Activated effector memory CD4-positive, alpha-beta T cell treated with anti-CD3 and anti-CD28 coated beads, Interleukin-2, amount 50 U/mL, for 16 hours (primary cell): ENCODE data around the gene PKIB.

Experiments used
- DNase-seq: peaks from one replicate; pipeline ENCODE4 v3.0.0-alpha.2; 2020

Gene PKIB

DNA sequence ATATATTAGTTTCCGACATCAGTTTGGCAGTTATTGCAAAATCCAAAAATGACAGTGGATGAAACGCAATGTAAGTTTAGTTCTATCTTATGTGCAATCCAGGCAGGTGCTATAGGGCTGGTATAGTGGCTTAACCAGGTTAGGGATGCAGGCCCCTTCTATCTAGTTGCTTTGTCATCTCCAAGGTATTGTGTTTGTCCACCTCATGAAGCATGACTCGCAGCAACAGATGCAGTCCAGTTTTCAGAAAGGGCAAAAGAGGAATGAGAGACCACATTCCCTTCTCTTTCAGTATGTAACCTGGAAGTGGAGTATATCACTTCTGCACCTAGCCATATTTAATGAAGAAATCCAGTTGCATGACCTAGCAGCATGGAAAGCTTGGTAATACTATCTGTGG is 59.7 kb downstream of the PKIB start:
- no peak for DNase-seq

DNA sequence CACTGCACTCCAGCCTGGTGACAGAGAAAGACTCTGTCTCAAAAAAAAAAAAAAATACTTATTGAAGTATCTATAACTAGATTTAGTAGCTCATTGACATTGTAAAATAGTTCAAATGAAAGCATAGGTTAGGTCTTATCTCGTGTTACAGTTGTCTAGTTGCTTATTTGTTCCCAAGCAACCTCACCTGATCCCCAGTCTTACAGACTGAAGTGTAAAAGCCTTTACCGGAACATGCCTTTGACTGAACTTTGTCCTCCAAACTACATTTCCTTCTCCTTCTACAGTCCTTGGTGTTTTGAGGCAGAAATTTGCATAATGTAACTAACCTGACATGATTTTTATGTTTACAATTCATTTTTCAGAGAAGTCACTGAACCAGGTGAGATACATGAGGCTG is 61.0 kb downstream of the PKIB start:
- DNase-seq: no peak

DNA sequence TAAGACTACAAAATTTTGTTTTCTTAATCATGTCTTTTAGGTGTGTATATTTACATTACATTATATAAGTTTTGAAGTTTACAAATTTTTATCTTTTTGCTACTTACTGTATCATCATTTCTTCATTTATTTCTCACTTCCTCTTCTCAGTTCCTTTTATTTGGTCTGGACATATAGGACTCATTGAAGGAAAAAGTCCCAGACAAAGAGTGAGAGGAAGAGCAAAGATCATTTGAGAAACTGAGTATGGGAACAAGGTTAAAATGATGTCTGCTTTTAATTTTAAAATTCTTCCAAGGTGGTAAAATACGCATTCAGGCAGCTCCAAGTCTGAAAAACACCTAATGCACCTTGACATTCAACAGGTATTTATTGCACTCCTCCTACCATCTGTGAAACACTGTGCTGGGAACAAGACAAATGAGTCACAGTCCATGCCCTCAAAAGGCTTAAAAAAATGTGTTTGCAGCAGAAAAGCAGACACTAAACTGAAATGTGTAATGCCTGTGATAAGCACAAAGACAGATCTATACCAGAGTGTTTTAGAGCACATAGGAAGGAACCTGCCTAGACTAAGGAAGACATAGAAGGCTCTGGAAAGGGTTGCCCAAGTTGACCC is 63.2 kb downstream of the PKIB start:
- DNase-seq: no peak

DNA sequence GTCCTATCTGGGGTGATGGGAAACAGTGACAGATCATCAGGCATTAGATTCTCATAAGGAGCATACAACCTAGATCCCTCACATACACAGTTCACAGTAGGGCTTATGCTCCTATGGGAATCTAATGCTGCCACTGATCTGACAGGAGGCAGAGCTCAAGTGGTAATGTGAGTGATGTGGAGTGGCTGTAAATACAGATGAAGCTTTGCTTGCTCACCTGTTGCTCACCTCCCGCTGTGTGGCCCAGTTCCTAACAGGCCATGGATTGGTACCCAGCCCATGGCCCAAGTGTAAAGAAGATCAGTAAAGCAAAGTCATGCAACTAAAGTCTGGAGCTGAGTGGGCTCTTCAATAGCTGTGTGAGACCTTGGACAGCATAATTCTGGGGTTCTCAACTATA is 65.9 kb downstream of the PKIB start:
- DNase-seq: no peak

DNA sequence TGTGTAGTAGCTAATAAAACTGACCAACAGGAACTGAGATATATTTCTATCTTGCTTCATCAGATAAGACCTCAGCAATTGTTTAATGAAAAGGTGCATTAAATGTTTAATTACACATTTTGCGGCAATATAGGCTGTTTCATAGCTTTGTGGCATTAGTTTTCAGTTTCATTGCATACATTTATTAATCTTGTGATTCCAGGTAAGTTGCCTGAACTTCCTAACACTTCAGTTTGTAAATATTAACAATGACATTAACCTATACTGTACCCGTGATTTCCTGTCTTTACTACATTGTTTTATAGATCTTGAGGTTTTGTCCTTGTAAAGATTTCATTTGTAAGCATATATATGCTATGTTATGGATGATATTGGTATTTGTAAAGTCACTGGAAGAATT is 66.5 kb downstream of the PKIB start:
- DNase-seq: no peak

DNA sequence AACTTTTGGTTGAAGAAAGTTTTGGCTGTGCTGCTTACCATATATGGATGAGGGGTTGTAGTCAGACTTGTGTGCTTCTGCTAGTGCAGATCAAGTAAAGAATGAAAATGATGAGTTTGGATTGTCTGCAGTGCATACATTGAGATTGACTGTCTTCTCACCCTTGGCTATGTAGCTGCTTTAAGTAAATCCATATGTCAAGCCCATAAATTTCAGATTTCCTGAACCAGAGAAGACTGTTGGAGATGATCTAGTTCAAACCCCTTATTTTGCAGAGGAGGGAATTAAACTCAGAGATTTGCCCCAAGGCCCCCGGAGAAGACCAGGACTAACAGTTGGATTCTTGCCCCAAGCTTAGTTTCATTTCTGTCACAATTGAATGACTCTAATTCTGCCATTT is 67.2 kb downstream of the PKIB start:
- no peak for DNase-seq

DNA sequence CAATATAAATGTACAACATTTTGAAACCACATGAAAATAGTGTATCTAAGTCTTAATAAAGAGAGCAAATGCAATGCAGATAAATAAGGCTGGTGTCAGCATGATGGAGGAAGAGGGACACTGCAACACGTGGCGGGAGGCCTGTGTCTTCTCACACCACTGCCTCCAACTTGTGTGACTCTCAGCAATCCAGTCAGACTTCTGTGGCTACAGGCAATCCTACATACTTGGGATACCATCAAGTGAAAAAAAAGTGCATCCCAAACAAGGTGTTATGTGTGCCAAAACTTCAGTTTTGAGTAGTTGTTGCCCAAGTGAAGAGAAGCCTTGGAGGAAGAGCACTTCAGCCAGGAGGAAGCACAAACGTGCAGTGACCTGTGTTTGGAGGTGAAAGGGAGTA is 68.6 kb downstream of the PKIB start:
- DNase-seq: no peak

DNA sequence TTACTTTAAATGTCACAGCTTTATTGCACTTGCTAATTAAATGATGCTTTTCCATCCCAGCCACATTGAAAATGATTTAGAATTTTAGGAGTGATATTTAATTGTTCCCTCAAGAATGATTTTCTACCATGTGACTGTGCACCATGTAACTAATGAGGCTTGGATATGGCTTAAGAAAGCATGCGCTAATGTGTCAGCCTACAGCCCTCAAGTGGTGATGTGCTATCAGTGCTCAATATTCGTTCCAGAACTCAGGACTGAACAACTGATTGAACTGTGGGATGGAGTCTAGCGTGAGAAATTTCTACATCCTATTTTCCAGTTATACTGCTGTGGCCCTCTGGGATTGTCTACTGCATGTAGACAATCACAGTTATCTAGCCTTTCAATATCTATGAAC is 71.5 kb downstream of the PKIB start:
- no peak for DNase-seq

DNA sequence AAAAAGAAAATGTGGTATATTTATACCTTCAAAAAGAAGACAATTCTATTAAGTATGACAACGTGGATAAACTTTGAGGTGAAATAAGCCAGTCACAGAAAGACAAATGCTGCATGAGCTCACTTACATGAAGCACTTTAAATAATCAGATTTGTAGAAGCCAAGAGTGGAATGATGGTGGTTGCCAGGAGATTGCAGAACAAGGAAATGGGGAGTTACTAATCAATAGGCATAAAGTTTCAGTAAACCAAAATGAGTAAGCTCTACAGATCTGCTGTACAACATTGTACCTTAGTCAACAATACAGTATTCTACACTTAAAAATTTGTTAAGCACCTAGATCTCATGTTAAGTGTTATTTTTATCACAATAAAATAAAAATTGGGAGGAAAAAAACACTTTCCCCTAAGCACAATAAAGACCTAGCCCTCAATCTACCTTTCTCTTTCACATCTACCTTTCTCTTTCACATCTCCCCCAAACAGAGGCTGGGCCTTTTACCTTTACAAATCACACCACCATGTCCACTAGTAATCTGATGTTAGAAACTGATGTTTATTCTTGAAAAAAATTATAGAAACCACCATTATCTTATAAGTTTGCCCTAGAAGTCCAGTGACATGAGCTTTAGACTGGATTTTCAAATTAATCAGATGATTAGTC is 73.9 kb downstream of the PKIB start:
- no peak for DNase-seq

DNA sequence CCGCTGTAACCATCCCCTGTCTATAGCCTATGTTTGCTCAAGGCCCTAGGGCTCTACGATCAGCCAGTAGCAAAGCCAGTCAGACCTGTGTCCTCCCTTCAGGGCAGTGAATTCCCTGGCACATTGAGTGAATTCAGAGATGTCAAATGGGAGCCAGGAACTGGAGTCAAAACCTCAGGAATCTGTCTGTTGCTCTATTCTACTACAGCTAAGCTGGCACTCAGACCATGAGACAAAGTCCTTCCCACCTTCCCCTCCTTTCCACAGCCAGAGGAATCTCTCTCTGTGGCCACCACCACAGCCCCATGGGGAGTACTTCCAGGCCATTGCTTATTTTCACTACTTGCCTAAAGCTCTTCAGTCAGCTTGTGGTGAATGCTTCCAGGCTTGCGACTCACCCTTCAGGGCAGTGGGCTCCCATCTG is 82.0 kb downstream of the PKIB start:
- no peak for DNase-seq

DNA sequence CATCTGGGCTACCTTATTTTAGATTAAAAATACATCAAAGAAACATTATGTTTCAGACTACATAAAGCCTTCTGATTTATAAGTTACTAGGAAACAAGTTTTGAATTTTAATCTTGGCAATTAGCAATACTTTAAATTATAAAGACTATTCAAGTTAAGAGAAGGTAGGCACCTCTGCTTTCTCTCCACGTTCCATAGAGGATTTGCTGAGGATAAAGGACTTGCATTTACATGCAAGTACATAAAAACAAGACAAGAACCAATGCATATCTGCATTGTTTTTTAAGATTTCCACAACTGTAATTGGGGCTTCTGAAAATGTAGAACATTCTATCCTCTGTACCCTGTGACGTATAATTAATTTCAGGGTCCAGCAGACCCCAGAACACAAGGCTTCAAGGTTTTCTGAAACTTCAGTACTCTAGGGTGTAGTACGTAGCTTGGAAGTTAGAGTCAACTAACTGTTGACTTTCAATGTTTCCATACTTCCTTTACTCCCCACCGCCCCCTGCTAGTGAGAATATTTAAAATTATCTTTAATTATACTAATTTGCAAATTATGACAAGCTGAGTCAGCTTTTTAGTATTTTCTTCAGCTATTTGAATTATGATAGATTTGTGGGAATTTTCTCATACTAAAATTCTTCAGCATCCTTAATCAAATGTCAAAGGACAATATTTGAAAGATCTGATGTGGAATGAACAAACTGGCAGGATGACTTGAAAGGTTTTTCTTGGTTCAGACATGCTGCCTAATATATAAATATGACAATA is 82.8 kb downstream of the PKIB start:
- no peak for DNase-seq

DNA sequence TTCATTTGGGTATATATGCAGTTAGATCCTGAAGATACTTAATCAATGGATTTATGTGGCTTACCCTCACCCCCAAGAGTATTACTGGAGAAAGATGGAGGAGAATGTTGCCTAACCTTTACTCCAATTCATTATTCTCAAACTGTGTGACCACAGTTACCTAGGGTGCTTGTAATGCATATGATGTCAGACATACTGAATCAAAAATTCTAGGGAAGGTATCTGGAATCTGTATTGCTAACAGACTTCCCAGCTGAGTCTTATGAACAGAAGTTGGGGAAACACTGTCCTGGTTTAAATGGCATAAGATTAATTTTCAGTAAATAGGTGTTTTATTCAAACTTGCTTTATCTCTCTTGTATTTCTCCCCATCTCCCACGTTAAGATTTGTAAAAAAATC is 83.9 kb downstream of the PKIB start:
- DNase-seq: no peak

DNA sequence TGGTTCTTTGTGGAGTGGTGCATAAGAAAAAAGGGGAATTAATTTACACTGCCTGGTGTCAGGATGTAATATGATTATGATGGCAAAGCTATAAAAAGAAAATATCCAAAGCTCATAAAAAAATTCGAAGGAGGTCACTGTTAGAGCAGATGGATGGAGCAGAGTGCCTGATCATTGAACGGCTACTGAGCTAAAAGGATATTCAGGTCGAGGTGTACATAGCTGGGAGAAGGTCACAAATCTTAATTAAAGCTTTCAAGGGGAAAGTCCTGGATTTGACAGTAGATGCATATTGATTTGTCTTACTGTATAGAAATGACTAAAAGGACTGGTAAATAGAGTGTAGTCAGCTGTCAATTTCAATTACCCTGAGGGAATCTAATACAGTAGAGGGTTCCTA is 84.4 kb downstream of the PKIB start:
- DNase-seq: no peak

DNA sequence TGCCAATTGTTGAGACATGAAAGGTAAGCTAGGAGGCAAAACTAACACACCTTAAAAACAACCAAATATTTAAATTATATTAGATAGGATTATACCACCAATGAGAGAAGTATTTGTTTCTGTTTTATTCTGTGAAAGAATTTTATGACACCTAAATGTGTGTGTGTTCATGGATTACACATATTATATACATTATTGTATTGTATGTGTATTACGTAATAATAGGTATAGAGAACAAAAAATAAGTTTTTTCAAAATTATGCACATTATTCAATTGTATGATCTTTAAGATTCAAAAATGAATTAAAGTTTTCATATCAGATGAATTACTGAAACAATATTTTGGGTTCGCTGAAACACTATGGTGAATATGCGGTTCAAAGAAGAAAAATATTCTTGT is 85.0 kb downstream of the PKIB start:
- no peak for DNase-seq

DNA sequence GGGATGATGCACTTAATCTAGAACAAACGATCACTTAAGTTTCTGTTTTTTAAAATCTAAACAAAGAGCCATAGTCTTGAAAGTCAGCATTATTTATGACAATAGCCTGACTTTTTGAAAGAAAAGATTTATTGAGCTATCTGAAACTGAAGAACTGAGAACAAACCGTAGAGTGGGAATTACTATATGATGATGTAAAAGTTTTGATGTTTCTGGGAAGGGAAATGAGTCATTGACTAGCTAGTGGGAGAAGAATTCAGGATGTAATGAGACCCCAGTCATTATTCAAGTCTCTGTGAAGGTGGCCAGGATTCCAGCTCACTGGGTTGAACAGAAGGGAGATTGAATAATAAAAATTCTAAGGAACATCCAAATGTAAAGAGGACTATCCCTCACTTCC is 85.9 kb downstream of the PKIB start:
- DNase-seq: no peak

DNA sequence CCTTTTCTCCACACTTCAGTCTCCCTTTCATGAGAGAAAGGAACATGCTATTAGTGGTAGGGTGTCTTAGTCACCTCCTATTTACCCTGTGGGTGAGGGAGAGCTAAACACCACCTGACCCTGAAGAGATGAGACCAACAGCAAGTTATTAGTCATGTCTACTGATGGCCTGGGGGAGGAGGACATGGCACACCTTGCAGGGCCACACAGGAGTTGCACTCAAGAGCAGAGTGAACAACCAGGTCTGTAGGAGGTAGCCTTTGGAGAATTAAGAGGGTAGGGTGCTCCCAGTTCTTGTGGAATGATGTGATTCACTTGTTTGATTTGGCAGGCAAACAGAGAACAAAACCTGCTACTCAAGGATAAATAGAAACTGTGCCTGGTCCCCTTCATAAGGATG is 86.6 kb downstream of the PKIB start:
- DNase-seq: no peak

DNA sequence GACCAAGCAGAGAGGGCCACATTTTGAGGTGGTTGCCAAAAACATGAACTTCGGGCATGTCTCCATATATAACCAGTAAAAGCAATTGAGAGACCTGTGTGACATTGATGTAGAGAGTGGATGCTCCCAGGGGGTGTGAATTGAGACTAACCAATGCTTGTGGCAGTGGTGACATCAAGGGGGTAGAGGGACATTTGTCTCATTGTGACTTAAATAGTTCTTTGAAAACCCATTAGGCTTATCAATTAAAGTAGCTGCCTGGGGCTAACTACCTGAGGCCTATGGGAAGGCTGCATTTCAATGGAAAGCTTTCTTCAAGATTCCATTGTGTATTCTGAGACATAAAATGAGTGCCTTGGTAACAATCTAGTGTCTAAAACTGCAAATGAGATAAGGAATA is 87.3 kb downstream of the PKIB start:
- DNase-seq: no peak

DNA sequence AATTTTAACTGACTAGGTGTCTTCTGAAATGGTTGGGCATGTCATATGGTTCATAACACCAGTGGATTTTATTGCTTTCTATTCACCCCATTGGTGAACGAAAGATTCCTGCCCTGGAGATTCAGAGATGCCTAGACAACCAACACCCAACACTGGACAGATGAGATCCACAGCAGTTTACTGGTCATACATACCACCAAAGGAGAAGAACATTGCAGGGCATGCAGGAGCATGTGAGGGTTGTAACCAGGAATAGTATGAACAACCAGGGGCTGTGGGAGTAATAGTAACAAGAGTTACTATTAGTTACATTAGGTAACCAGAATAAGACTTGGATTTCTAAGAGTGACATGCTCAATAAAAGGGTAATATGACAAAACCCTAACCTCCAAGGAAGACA is 91.5 kb downstream of the PKIB start:
- no peak for DNase-seq

DNA sequence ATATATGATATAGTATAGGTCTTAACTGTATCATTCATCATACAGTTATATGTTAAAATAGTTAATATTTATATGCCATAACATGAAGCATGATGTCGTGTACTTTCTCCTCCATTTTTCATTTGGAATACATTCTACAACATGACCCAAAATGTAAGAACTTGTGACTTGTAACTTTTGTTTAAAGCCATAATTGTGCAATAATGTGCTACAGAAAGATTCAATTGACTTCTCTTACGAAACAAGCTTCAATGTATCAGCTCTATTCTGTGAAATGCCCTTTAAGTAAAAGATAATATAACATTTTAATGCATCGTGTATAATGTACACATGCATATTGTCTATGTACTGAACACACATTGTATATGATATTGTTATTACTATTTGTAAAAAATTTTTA is 92.6 kb downstream of the PKIB start:
- DNase-seq: no peak

DNA sequence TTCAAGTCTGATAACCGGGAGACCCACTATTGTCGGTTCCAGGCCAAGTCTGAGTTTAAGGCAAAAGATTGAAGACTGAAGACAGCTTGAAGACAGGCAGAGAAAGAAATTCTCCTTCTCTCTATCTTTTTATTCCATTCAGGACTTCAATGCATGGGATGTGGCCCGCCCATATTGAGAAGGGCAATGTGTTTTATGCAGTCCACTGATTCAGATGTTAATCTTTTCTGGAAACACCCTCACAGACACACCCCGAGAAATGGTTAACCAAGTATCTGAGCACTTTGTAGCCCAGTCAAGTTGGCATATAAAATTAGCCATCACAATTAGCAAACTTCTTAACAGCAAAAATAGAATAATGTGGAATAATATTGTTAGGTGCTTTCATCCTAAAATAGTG is 93.9 kb downstream of the PKIB start:
- DNase-seq: no peak

DNA sequence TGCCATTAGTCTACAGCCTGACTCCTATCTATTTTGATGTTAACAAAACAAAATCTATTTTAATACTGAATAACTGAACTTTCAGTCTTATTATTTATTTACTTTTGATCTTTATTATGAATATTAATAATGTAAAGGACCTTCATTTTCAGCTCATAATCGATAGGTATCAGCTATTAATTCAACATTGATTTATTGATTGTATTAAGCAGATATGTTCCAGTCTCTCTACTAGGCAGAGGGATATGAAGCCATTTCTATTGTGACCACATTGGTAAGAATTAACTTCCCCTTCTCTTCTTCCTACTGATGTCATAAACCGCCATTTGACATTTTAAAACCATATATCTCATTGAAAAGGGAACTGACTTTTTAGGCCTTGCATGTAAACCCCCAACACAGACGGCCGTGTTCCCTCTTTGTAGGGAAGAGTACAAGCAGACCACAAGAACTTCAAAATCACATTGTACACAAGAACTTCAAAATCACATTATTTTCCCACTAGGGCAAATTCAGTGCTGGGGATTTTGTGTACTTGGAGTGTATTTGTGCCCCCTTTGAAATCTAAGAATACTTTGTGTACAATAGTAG is 99.8 kb downstream of the PKIB start:
- DNase-seq: no peak

DNA sequence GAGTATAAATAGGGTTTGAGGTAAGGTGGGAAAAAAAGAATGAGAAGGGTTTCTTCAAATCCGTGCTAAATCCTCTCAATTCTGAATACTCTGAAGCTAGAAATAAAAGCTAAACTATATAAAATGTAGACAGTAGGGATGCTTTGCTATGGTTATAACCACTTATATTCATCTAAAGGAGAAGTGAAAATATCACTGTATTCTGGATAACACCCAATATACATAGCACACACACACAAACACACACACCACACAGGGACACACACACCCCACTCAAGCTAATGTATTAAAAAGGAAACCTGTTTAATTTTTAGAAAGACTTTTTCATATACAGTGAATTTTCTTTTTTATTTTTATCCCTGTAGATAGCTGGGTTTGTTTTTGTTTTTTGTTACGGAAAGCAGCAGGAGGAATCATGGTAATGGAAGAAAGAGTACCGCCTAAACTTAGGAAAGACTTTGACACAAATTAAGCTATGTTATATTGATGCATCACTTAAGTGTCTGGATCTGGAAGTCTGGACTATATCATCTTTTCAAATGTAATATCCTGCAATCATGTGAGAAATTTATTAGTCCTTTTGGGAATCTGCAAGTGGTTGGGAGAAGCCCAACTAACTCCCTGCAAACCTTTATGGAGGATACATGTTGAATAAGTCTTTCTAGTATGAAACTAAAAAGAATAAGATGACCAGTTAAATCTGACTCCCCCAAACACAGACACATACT is 100.9 kb downstream of the PKIB start:
- DNase-seq: no peak

DNA sequence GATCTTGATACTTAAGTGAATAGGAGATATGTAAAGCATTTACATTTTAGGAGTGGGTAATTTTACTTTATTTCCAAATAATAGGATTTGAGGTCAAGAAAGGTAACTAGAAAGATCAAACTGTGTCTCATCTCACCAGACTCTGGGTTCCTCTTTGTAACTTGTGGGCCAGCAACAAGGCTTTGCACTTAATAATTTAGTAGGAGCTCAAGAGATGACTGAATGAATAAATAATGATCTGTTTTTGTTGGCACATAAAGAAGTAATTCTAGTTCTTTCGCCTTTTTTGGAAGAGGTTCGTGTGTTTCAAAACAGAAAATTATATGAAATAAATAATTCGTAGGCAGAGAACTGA is 101.9 kb downstream of the PKIB start:
- DNase-seq: no peak
